CD4-positive, alpha-beta T cell (primary cell): ENCODE data around the gene RAB20. TPM values are rescaled to one million over a fixed set of nuclear protein-coding genes. Genes with fewer than 3 reads are reported as not detected.

Experiments used
- ATAC-seq: fragments of 200-7000 bp; cut with Tn5 transposase; one replicate; pipeline ENCODE4 v1.10.0; 2022; ENCODE audit warnings: mild to moderate bottlenecking; ENCODE audit not compliant: poor library complexity
- CTCF ChIA-PET: fragments of 350-600 bp; sonication (Branson Sonifier 250); formaldehyde crosslinking; loops from one replicate; lab custom pipeline; 2021; ENCODE audit warnings: antibody characterized with exemption, inconsistent platforms; lab: Charles Lee
- POLR2A ChIA-PET: fragments of 350-600 bp; sonication (Branson Sonifier 250); formaldehyde crosslinking; loops from one replicate; lab custom pipeline; 2021; ENCODE audit warnings: antibody characterized with exemption, inconsistent platforms; lab: Charles Lee
- DNase-seq, 14 experiments: peaks; one replicate each; pipeline ENCODE4 v3.0.0-alpha.2; 2013 to 2020; ENCODE audit warnings: mixed read lengths in 2 of 14
- H3K27ac ChIP-seq, 2 donors: one replicate each; pipeline versions ENCODE4 v1.5.1 to v1.7.0; 2013; ENCODE audit warnings: low read length in 2 of 2, low read depth in 1 of 2, mild to moderate bottlenecking in 1 of 2
- H3K27me3 ChIP-seq, 2 experiments: 1 replicate in 1 of 2; 2 replicates in 1 of 2; pipeline versions ENCODE4 v1.6.1 to v1.7.0; 2013; ENCODE audit warnings: low read length in 2 of 2, control low read depth in 1 of 2, mild to moderate bottlenecking in 1 of 2, moderate library complexity in 1 of 2; ENCODE audit not compliant: insufficient read depth in 2 of 2, control insufficient read depth in 1 of 2
- H3K36me3 ChIP-seq: one replicate; pipeline ENCODE4 v1.6.1; 2013; ENCODE audit warnings: low read length, control low read depth; ENCODE audit not compliant: insufficient read depth
- H3K4me1 ChIP-seq: one replicate; pipeline ENCODE4 v1.6.1; 2013; ENCODE audit warnings: low read length, control low read depth; ENCODE audit not compliant: insufficient read depth
- H3K4me3 ChIP-seq: one replicate; pipeline ENCODE4 v1.5.1; 2013; ENCODE audit warnings: mild to moderate bottlenecking, low read length, moderate library complexity
- H3K9me3 ChIP-seq, 2 experiments: 1 replicate in 1 of 2; 2 replicates in 1 of 2; pipeline versions ENCODE4 v1.6.1 to v1.7.0; 2013; ENCODE audit warnings: low read length in 2 of 2, mild to moderate bottlenecking in 2 of 2, control low read depth in 1 of 2, moderate library complexity in 1 of 2; ENCODE audit not compliant: control insufficient read depth in 1 of 2, insufficient read depth in 1 of 2
- H3K27ac Mint-ChIP-seq: one replicate; pipeline ENCODE4 v1.8.0; 2020; ENCODE audit warnings: mixed read lengths
- H3K27me3 Mint-ChIP-seq: one replicate; pipeline ENCODE4 v1.8.0; 2021; ENCODE audit warnings: mixed read lengths
- H3K36me3 Mint-ChIP-seq: one replicate; pipeline ENCODE4 v1.8.0; 2021; ENCODE audit warnings: low read depth, mixed read lengths
- H3K4me1 Mint-ChIP-seq: one replicate; pipeline ENCODE4 v1.8.0; 2021; ENCODE audit warnings: low read depth, mixed read lengths
- H3K4me3 Mint-ChIP-seq: one replicate; pipeline ENCODE4 v1.8.0; 2020; ENCODE audit warnings: mild to moderate bottlenecking, mixed read lengths
- H3K9me3 Mint-ChIP-seq: one replicate; pipeline ENCODE4 v1.8.0; 2020; ENCODE audit warnings: mixed read lengths
- intact Hi-C, 2 experiments: fragments of 100-400 bp; cut with DNase I in 1 of 2; cut with micrococcal nuclease in 1 of 2; formaldehyde crosslinking; loops; one replicate each; pipeline versions ENCODE4 v1.15.1 to v1.9.0; 2023 to 2025; cut with DNase I, micrococcal nuclease
- total RNA-seq, 174 experiments: library from RNA in 2 of 174; stranded (reverse) in 2 of 174; gene quantifications; one replicate each; pipeline ENCODE4 v1.2.3 and lab custom pipeline; 2021 to 2026
- TF ChIP-seq, protein P1 (sequence below): fragments of 200-600 bp; IDR thresholded peaks from one replicate; pipeline ENCODE4 v1.8.0; 2022; ENCODE audit warnings: antibody characterized with exemption, mild to moderate bottlenecking

The RAB20 gene
- total RNA-seq, 2 experiments from 2014 or later, result 0.89 to 1.4 TPM

DNA sequence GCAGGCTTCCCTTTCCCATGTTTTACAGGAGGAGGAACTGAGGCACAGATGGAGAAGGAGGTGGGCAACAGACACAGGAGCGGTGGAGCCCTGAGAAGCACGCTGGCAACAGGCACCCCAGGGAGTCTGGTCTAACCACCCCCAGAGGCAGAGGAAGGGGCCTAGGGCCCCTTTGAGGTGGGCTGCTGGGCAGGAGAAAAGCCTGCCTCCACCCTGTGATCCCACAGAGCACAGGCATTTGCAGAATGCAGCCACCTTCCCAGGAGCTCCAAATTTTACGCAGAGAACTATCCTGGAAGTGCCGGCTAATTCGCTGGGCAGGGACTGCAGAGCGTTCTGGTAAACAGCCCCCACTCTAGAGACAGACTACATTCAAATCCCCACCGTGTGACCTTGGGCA is 30.4 kb downstream of the RAB20 start:
- H3K9me3 Mint-ChIP-seq, result no peaks in the 10 kb centered on the region
- no peak overlapping the region for H3K27ac Mint-ChIP-seq
- H3K36me3 Mint-ChIP-seq, result no peaks in the 10 kb centered on the region
- ChIA-PET CTCF (no interaction called here), POLR2A (no interaction called here)
- Histone ChIP-seq H3K9me3 (peaks cover 0 to 6% of the 10 kb centered on the region in 2 experiments), H3K27me3 (no peaks in the 10 kb centered on the region), H3K4me1 (peaks cover 6% of the 10 kb centered on the region), H3K4me3 (no peak overlapping the region), H3K27ac (no peak overlapping the region), H3K36me3 (no peaks in the 10 kb centered on the region)
- DNase-seq (no peak), ATAC-seq (no peak)
- H3K27me3 Mint-ChIP-seq, result no peaks in the 10 kb centered on the region
- no peak overlapping the region for H3K4me3 Mint-ChIP-seq
- H3K4me1 Mint-ChIP-seq, result peaks cover 10% of the 10 kb centered on the region
- TF ChIP-seq, protein P1, sequence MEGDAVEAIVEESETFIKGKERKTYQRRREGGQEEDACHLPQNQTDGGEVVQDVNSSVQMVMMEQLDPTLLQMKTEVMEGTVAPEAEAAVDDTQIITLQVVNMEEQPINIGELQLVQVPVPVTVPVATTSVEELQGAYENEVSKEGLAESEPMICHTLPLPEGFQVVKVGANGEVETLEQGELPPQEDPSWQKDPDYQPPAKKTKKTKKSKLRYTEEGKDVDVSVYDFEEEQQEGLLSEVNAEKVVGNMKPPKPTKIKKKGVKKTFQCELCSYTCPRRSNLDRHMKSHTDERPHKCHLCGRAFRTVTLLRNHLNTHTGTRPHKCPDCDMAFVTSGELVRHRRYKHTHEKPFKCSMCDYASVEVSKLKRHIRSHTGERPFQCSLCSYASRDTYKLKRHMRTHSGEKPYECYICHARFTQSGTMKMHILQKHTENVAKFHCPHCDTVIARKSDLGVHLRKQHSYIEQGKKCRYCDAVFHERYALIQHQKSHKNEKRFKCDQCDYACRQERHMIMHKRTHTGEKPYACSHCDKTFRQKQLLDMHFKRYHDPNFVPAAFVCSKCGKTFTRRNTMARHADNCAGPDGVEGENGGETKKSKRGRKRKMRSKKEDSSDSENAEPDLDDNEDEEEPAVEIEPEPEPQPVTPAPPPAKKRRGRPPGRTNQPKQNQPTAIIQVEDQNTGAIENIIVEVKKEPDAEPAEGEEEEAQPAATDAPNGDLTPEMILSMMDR, result no peak
- intact Hi-C loops, result no loop called here

GRCh38 chr13:110529522-110530311 is 31.8 kb downstream of the RAB20 start:
- Mint-ChIP-seq H3K27me3 (no peaks in the 10 kb centered on the region), H3K27ac (no peak overlapping the region), H3K36me3 (no peaks in the 10 kb centered on the region), H3K4me1 (peaks cover 21% of the 10 kb centered on the region), H3K4me3 (no peak overlapping the region), H3K9me3 (no peaks in the 10 kb centered on the region)
- Histone ChIP-seq H3K27me3 (no peaks in the 10 kb centered on the region), H3K9me3 (peaks cover 0 to 6% of the 10 kb centered on the region in 2 experiments), H3K36me3 (no peaks in the 10 kb centered on the region), H3K4me1 (peaks cover 18% of the 10 kb centered on the region), H3K4me3 (no peak overlapping the region), H3K27ac (no peak overlapping the region)
- ATAC-seq (no peak), DNase-seq (no peak)
- TF ChIP-seq, protein P1, result no peak
- ChIA-PET CTCF (no interaction called here), POLR2A (no interaction called here)
- intact Hi-C loops, result no loop called here

DNA sequence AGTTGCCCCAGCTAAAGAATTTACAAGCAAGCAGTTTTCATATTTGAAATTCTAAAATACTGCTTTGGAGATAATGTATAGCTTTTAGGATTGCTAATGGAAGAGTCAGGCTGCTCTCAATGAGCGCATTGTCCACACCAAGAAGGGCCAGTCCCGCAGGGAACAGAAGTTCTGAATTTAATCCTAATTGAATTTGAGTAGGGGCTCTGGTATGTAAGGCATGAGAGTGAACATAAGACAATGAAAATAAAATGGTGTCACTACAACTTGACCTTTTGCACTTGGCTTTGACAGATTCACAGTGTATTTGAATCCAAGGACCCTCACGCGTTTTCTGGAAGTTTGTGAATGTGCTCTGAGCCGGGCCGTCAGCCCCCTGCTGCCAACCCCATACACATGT is 32.6 kb downstream of the RAB20 start:
- Mint-ChIP-seq H3K4me3 (no peak overlapping the region), H3K27me3 (no peaks in the 10 kb centered on the region), H3K4me1 (peaks cover 29% of the 10 kb centered on the region), H3K36me3 (no peaks in the 10 kb centered on the region), H3K27ac (no peak overlapping the region), H3K9me3 (no peaks in the 10 kb centered on the region)
- DNase-seq (no peak), ATAC-seq (no peak)
- no peak overlapping the region for H3K27ac ChIP-seq
- intact Hi-C loops, result no loop called here
- no peaks in the 10 kb centered on the region for H3K27me3 ChIP-seq
- H3K4me3 ChIP-seq, result no peak overlapping the region
- H3K4me1 ChIP-seq, result peaks cover 25% of the 10 kb centered on the region
- no peaks in the 10 kb centered on the region for H3K36me3 ChIP-seq
- H3K9me3 ChIP-seq, result peaks cover 0 to 6% of the 10 kb centered on the region in 2 experiments
- ChIA-PET POLR2A (interaction anchor here (0.6 kb wide), 1 partner anchor 309 kb away, joined by 3 read pairs; no protein-coding TSS in a partner anchor), CTCF (no interaction called here)
- TF ChIP-seq, protein P1, result no peak
